HG02938 (cell line): ENCODE measurements around the gene PCARE.

Experiments
- ATAC-seq: cut with Tn5 transposase; IDR thresholded peaks from one replicate; pipeline ENCODE4 v1.9.1; 2021; ENCODE audit warnings: mild to moderate bottlenecking, moderate library complexity; ENCODE audit not compliant: unreplicated experiment

Gene PCARE

DNA sequence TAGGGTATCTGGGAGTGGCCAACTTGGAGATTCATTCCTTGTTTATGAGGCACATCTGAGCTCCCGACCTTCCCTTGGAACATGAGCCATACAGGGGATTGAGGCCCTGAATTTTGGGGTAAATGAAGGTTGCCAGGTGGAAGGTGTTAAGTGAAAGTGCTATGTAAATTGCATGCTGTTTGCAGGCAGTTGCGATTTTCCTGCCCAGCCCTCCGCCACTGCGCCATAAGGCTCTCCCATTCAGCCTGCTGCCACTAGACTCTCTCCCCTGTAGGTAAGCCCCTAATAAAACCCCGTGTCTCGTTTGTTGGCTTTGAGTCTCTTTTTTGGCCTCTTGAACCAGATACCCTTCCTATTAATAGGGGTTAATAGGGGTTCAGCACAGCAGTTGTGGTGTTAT lies 33.8 kb downstream of the PCARE start:
- ATAC-seq, result no peak

DNA sequence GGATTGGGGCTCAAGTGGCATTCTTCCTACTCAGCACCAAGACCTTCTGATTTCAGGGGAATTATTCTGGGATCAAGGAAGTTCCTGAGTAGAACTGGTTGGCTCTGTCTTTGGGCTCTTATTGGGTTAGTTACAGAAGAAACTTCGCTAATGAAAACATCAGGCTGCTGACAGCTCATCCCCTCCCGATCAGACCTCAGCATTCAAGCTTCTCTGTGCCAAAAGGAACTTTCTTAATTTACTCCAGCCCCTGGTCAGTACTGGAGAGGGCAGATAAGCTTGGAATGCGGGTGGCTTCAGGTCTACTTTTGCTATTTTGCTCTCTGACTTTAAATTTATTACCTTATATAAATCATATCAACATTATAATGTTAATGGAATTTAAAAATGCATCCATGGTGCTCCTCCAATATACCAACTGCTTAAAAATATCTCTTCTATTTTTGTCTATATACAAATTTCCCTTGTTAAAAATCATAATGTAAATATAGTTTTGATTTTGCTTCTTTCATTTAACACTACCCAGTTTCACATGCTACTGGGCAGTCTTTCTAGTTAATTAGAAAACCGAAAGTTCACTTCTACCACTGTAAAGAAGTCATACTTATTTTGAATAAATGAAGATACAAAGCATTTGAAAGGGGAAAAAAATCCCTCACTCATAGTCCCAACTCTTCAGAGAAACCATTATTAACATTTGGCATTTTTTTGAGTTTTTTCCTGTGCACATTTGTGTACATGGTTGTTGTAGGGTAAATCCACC lies 34.4 kb downstream of the PCARE start:
- ATAC-seq, result no peak

DNA sequence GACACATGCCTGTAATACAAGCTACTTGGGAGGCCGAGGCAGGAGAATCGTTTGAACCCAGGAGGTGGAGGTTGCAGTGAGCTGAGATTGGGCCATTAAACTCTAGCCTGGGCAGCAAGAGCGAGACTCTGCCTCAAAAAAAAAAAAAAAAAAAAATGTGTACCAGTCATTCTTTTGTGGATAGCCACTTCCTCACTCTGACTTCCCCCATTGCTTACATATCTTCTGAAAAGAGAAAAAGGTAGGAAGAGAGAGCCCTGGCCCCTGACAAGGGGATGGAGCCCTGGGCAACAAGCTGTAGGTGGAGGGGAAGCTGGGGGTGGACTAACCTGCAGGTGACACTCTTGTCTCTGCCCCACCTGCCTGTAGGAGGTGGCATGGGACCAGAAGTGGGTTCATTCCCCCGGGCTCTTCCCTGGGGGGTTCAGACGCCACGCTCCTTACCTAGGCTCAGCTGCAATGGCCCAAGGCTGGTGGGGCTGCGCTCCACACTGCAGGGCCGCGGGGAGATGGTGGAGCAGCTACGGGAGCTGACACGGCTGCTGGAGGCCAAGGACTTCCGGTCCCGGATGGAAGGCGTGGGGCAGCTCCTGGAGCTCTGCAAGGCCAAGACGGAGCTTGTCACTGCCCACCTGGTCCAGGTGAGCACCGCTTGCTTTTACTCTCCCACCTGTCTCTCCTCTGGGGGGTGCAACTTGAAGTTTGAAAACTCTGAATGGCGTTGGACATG lies 39.1 kb downstream of the PCARE start:
- ATAC-seq, result no peak

DNA sequence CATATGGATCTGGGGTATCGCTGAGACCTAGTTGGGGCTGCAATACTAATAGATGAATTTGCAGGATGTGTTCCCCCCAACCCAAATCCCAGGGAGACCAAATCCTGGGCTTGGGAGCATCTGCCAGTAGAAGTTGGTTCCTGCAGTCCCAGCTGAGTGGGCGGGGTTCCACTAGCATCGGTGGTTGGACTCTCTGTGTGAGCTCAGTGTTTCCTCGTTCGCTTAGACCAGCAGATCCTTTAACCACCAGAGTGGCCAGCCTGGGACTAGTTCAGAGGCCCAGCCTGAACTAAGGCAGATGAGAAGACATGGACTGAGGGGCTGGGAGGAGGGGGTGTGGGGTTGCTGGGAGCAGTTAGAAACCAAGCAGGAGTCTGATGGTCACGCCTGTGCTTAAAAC lies 40.7 kb downstream of the PCARE start:
- no peak for ATAC-seq

DNA sequence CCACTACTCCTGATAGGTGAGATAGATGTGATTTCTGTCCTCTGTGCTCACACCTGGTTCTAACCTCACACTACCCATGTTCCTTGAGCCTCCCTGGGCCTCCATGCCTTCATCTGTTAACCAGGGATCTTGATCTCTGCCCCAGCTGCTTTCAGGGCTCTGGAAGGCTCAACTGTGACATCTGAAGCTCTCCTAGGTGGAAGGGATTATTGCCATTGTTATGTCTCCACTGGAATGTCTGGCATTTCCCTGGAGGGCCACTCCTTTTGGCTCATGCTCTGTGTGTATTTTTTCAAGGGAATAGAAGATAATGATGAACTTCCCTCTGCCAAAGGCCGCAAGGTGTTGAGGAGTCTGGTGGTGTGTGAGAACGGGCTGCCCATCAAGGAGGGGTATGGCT lies 41.2 kb downstream of the PCARE start:
- no peak for ATAC-seq

DNA sequence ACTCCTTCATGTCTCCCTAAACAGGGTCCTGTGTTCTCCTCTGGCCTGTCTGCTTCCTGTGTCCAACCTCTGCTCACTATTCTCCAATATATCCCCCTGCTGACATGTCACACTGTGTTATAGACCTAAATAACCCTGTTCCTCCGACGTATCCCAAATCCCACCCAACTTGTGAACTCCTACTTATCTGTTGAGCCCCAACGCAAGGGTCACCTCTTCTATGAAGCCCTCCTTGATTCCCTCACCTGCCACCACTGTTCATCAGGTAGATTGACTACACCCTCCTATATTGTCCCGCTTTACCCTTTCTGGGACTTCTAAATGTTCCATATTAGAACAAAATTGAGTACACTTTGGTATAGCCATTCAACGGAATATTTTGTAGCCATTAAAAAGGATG lies 42.1 kb downstream of the PCARE start:
- ATAC-seq, result no peak

DNA sequence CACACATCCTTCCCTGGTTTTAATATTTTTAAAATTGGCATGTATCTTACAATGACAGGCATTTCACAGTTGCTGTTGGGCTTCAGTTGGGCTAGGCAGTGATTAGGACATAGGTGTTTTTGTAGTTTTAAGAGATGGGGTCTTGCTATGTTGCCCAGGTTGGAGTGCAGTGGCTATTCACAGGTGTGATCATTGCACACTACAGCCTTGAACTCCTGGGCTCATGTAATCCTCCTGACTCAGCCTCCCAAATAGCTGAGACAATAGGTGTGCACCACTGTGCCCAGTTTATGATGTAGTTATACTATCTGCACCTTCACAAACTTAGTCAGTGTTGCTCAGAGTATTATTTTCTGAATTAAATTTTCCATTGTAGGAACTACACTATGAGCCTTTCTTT lies 43.3 kb downstream of the PCARE start:
- no peak for ATAC-seq

DNA sequence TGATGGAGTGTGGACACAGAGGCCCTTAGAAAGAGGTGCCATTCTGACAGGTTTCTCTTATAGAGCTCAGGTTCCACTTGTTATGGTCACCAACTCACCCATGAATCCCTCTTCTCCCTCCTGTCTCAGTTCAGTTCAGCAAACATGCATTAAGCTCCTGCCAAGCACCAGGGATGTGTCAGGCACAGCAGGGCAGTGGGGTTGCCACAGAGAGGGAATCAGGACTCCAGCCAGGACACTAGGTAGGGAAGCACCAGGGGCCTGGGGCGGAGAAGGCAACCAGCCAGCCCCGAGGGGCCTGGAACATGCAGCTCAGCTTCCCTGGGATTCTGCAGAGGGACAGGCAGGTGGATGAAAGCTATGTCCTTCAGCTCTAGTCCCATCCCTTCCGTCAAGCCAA lies 48.6 kb downstream of the PCARE start:
- no peak for ATAC-seq

DNA sequence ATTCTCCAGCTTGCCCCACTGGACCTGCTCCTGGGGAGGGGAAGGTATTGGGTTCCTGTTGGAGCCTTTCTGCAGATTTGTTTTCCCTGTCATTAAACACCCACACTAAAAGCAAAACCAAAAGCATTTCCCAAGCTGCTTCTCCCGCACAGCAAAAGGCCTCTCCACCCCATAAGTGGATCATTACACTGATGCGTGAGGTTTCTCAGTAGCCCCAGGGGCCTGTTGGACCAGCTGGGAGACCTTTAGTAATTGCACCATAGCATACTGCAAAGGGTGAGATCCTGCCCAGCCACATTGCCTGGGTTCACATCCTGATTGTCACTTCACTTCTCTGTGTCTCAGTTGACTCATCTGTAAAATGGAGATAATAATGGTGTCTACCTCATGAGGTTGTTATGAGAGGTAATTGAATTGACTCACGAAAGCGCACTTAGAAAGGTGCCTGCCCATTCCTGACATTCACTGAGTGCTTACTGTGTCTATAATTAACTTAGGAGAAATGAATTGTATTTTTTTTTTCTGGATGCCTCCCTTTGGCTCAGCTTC lies 49.4 kb downstream of the PCARE start:
- ATAC-seq, result no peak

DNA sequence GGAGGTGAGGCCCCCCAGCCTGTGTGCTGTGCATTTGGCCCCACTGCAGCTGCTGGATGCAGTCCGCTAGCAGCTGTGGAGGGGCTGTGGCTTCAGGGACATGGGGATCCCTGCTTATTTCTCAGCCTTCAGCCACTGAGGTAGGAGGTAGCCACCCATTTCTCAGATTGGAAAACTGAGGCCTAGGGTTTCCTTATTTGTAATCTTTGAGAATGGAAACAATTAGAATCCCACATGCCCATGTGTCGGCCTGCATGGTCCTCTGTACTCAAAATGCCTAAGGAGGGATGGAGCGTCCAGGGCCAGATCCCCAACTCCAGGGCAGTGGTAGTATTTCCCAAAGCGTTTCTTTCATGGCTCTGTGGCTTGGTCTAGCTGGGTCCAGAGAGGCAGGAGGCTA lies 51.1 kb downstream of the PCARE start:
- ATAC-seq, result no peak

DNA sequence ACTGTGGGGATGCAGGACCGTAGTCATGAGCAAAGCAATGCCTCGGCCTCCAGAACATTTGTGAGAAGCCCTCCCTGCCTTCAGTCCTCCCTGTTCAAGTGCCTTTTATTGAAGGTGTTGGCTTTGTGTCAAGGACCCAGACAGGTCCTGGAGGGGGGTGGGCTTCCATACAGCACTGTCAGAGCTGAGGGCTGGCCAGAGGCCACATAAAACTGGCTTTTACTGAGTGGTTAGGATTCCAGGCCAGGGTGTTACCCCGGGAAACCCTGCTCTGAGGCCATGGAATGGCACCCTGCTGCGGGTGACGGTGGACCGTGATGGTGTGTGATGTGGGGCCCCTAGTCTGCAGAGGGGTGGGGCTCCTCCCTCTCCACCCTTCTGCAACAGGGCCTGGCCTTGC lies 51.6 kb downstream of the PCARE start:
- no peak for ATAC-seq

DNA sequence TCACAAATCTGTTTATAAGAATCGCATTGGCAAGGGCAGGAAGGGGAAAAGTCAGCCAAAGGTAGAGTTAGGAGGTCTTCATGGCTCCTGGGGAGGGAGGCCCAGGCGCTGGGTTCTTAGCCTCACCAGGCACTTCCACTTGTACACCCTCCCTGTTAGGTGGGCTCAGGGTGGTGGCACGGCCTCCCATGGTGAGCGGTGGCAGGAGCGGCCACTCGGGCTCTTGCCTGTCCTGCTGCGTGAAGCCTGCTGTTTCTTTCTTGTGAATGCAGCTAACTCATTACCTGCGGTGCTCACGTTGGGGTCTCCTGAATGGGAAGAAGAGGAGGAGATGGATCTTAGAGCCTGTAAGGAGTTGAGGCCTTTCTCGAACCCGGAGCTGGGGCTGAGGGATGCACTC lies 52.4 kb downstream of the PCARE start:
- ATAC-seq, result no peak

DNA sequence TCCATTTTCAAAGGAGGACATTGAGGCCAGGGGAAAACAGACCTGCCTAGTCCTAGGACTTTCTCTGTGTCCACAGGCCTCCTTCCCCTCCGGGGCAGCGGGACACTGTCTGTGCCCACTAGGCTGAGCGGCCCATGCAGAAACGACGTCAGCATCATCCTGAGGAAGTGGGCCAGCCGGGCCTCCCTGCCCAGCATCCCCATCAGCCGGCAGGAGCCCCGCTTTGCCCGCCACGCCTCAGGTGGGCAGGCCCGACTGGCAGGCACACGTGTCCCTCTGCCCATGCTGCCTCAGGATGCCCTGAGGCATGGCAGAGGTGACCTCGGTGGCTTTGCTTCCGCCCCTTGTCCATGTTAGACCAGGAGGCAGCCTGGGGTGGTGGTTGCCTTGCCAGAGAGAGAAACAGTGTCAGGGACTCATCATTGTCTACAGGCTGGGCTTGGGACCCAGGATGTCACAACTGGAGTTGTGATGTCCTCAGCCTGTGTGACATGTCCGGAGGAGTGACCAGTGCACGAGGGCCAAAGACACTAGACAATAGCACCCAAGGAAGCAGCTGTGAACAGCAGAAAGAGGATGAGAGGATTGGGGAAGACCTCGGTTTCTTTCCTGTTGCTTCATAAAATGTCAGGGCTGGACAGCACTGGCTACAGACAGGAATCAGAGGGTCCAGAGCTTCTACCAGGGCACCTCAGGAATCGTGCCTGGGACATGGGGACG lies 56.4 kb downstream of the PCARE start:
- ATAC-seq, result no peak

DNA sequence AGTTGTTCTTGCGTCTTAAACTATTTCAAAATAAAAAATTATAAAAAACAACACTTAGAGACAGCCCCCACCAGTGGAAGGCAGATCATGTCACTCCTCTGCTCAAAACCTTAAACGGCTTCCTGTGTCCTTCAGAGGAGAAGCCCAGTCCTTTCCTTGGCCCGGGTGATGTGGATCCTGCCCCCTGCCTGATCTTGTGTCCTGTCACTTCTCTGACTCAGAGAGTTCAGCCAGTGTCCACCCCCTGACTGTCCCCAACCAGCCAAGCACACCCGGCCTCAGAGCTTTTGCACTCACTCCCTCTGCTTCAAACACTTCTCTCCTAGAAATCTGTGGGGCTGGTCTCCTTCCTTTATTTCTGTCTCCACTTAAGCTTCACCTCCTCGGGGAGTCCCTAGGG lies 57.8 kb downstream of the PCARE start:
- no peak for ATAC-seq

DNA sequence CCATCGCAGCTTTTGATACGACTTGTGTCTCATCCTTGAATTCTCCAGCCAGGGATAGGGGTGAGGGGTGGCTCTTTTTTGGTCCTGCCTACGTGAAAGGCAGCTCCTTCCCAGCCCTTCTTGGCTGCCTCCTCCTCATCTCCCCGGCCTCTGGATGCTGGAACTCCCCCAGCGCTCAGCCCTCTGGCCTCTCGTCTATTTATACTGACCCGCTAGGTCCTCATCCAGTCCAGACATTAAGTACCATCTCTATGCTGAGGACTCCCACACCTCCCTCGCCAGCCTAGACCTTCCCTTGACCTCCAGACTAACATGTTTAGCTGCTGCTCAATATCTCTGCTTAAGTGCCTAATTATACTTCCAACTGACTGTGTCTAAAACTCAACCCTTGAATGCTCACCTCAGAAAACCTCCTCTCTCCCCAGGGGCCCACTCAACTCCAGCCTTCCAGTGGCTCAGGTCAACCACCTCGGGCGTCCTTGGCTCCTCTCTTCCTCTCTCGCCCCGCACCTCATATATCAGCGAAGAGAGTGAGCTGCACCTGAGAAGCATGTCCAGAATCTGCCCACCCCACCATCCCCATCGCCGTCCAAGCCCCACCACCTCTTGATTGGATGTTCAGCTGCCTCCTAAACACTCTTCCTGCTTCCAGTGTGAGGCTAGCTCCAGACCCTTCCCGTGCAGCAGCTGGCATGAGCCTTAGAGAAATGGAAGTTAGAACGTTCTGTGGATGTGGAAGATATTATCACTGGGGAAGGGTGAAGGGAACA lies 58.4 kb downstream of the PCARE start:
- no peak for ATAC-seq

DNA sequence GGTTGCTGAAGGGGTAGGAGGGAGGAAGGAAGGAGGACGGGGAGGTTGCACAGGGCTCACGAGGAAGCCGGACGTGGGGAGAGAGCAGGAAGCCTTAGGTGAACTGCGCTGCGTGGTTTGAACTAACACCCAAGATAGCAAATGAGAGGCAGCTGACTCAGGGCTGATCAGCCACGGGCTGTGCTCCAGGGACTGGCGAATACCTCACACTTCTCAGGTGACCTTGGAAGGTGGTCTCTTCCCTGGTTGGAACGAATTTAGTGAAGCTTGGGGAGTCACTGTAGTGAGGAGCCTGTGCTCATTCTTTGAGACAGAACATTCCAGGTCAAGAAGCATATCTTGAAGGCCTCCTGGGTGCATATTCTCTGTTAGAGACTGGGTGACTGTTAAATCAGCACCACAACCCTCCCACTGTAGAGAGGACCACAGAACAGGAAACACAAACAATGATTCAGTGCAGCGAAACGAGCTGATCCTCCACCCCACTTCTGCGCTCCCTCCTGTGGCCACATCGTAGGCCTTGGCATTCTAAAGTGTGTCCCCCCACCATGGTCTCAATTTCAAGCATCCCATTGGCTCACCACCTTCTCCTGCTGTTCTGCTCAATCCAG lies 59.4 kb downstream of the PCARE start:
- ATAC-seq, result peak; percentile 53

DNA sequence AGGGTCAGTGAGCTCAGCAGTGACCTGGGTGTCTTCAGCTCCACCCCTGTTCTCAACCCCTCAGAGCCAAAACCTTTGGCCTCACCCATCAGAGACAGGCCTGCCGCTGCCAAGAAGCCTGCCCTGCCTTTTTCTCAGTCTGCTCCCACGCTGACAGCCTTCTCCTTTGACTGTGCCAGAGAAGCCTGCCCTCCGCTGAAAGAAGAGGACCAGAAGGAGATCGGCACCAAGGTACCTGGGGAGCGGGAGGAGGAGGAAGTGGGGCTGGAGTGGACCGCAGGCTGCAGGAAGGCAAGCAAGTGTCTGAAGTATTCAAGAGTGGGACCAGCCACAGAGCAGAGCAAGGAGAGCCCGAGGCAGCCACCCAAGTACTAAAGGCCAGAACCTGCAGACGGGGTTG lies 60.0 kb downstream of the PCARE start:
- ATAC-seq, result no peak

DNA sequence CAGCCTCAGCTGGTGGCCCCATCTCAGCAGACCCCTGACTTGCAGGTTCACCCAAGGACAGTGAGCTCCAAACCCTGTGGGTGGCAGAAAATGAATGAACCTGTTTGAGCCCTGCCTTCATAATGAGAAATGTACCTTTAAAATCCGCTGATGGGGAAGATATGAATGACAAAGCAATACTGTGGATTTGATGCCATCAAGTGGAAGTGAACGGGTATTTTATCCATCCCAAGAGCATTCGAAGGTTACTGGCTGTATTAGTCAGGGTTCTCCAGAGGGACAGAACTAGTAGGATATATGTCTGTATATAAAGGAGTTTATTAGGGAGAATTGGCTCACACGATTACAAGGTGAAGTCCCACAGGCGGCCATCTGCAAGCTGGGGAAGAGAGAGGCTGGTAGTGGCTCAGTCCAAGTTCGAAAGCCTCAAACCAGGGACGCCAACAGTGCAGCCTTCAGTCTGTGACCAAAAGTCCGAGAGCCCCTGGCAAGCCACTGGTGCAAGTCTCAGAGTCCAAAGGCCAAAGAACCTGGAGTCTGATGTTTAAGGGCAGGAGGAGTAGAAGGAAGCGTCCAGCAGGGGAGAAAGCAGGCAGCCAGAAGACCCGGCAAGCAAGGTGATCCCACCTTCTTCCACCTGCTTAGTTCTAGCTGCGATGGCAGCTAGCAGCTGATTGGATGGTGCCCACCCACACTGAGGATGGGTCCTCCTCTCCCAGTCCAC lies 61.1 kb downstream of the PCARE start:
- no peak for ATAC-seq

DNA sequence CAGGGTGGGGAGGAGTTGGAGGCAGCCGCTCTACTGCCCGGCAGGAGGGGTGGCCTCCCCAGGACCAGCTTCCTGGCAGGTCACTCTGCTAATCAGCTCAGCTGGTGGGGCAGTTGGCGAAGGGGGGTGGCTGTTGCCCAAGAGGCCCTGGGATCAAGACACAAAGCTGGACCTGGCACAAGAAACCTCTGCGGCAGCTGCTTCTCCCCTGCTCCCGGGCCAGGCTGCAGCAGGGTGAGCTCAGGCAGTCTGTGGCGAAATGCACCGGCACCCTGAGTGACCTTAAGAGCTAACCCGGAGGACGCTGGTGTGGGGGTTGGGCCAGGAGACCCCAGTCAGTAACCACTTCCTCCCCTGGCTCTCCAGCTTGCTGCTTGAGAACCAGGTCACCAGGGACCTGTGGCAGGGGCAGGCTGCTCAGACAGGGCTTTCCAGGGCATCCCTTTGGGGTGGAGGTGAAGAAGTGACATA lies 62.1 kb downstream of the PCARE start:
- ATAC-seq, result no peak
